VCaP (cell line): ENCODE data around the gene CDH4.

Source experiments
- H3K27ac ChIP-seq: fragments of 450-650 bp; 2 replicates; pipeline ENCODE4 v1.5.1; 2017
- CTCF ChIP-seq: fragments of 450-650 bp; conservative IDR thresholded peaks from 2 replicates; pipeline ENCODE4 v1.5.1; 2017; ENCODE audit warnings: mild to moderate bottlenecking, moderate library complexity

CDH4 gene

GRCh38 chr20:61903575-61904340, 651.7 kb downstream of the CDH4 start:
- no peak overlapping the region for H3K27ac ChIP-seq
- no peak for TF ChIP-seq CTCF

GRCh38 chr20:61904456-61904855, 652.4 kb downstream of the CDH4 start:
- H3K27ac ChIP-seq: no peak overlapping the region
- no peak for TF ChIP-seq CTCF

GRCh38 chr20:61905781-61906523, 653.9 kb downstream of the CDH4 start:
- no peak for TF ChIP-seq CTCF
- no peak overlapping the region for H3K27ac ChIP-seq

- TF ChIP-seq CTCF: no peak
- no peak overlapping the region for H3K27ac ChIP-seq
These were observed 655.2 kb downstream of the CDH4 start for GRCh38 chr20:61907081-61907891.

GRCh38 chr20:61908057-61909026, 656.3 kb downstream of the CDH4 start:
- no peak overlapping the region for H3K27ac ChIP-seq
- TF ChIP-seq CTCF: no peak

GRCh38 chr20:61909028-61909427, 657.0 kb downstream of the CDH4 start:
- no peak for TF ChIP-seq CTCF
- no peak overlapping the region for H3K27ac ChIP-seq
